MM.1S (cell line): ENCODE measurements around the gene FAM13B.
A peak's percentile ranks its signal among the peaks of the same experiment; 100 is the strongest.
"Not testable (repeated sequence)": the region's sequence is repeated elsewhere in the genome, so short reads cannot be mapped to it uniquely, and the experiment has no call there.

Source experiments
- DNase-seq: peaks from one replicate; pipeline ENCODE4 v3.0.0-alpha.2; 2015
- H2AFZ ChIP-seq: fragments of 300-600 bp; sonication (generic); 2 replicates; pipeline ENCODE4 v1.6.0; 2016; ENCODE audit warnings: antibody characterized with exemption, low read length
- H3F3A ChIP-seq: fragments of 300-600 bp; sonication (generic); 2 replicates; pipeline ENCODE4 v1.6.1; 2016; ENCODE audit warnings: mild to moderate bottlenecking, antibody characterized with exemption, low read length, moderate library complexity, mixed read lengths; ENCODE audit not compliant: insufficient read depth
- H3K27ac ChIP-seq: fragments of 300-600 bp; sonication (generic); 2 replicates; pipeline ENCODE4 v1.5.1; 2016; ENCODE audit warnings: mild to moderate bottlenecking, low read length
- H3K27me3 ChIP-seq: fragments of 300-600 bp; sonication (generic); replicated peaks from 2 replicates; pipeline ENCODE4 v1.6.0; 2016; ENCODE audit warnings: low read length; ENCODE audit not compliant: insufficient read depth
- H3K36me3 ChIP-seq: fragments of 300-600 bp; sonication (generic); replicated peaks from 2 replicates; pipeline ENCODE4 v1.6.1; 2016; ENCODE audit warnings: mild to moderate bottlenecking, low read length, mixed read lengths; ENCODE audit not compliant: insufficient read depth
- H3K4me1 ChIP-seq: fragments of 300-600 bp; sonication (generic); 2 replicates; pipeline ENCODE4 v1.6.1; 2016; ENCODE audit warnings: low read length, mixed read lengths
- H3K4me2 ChIP-seq: fragments of 300-600 bp; sonication (generic); 2 replicates; pipeline ENCODE4 v1.6.0; 2016; ENCODE audit warnings: low read depth, low read length
- H3K4me3 ChIP-seq: fragments of 300-600 bp; sonication (generic); 2 replicates; pipeline ENCODE4 v1.5.1; 2016; ENCODE audit warnings: low read length, mixed read lengths
- H3K79me2 ChIP-seq: fragments of 300-600 bp; sonication (generic); 2 replicates; pipeline ENCODE4 v1.6.1; 2016; ENCODE audit warnings: mixed run types, low read length, mixed read lengths
- H3K9ac ChIP-seq: fragments of 300-600 bp; sonication (generic); 2 replicates; pipeline ENCODE4 v1.6.1; 2016; ENCODE audit warnings: low read length, mixed read lengths
- H3K9me2 ChIP-seq: fragments of 300-600 bp; sonication (generic); replicated peaks from 2 replicates; pipeline ENCODE4 v1.6.1; 2016; ENCODE audit warnings: mild to moderate bottlenecking, low read length, mixed read lengths; ENCODE audit not compliant: insufficient read depth
- H3K9me3 ChIP-seq: fragments of 300-600 bp; sonication (generic); replicated peaks from 2 replicates; pipeline ENCODE4 v1.6.1; 2016; ENCODE audit warnings: mild to moderate bottlenecking, low read length, mixed read lengths; ENCODE audit not compliant: insufficient read depth
- H4K20me1 ChIP-seq: fragments of 300-600 bp; sonication (generic); 2 replicates; pipeline ENCODE4 v1.6.1; 2016; ENCODE audit warnings: mild to moderate bottlenecking, low read length, moderate library complexity, mixed read lengths; ENCODE audit not compliant: insufficient read depth
- CTCF ChIP-seq: fragments of 300-600 bp; sonication (generic); IDR thresholded peaks from 2 replicates; pipeline ENCODE4 v1.5.1; 2016; ENCODE audit warnings: antibody characterized with exemption, low read length, mixed read lengths
- EZH2 ChIP-seq: fragments of 300-600 bp; sonication (generic); optimal IDR thresholded peaks from 2 replicates; pipeline ENCODE3; 2017; ENCODE audit warnings: low read depth, mild to moderate bottlenecking, antibody characterized with exemption, low read length, mixed read lengths
- EZH2phosphoT487 ChIP-seq: fragments of 300-600 bp; sonication (generic); IDR thresholded peaks from 2 replicates; pipeline ENCODE4 v1.6.1; 2018; ENCODE audit warnings: antibody characterized with exemption, low read length

The FAM13B gene

GRCh38 chr5:138077064-138077696, 44.3 kb upstream of the FAM13B start:
- peak; percentile 47 for DNase-seq

DNA sequence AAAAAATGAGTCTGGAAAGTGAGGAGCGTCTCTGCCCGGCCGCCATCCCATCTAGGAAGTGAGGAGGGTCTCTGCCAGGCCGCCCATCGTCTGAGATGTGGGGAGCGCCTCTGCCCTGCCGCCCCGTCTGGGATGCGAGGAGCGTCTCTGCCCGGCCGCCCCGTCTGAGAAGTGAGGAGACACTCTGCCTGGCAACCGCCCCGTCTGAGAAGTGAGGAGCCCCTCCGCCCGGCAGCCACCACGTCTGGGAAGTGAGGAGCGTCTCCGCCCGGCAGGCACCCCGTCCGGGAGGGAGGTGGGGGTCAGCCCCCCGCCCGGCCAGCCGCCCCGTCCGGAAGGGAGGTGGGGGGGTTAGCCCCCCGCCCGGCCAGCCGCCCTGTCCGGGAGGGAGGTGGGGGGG, 37.1 kb upstream of the FAM13B start:
- H3K9me2 ChIP-seq, H3F3A ChIP-seq, H3K27ac ChIP-seq, DNase-seq, H3K27me3 ChIP-seq, H3K4me2 ChIP-seq, H2AFZ ChIP-seq, H3K36me3 ChIP-seq, H3K9me3 ChIP-seq, H4K20me1 ChIP-seq, H3K4me3 ChIP-seq, H3K9ac ChIP-seq, H3K4me1 ChIP-seq, H3K79me2 ChIP-seq: not testable (repeated sequence)

More at GRCh38 chr5:138077064-138077696, 44.3 kb upstream of the FAM13B start:
- Histone ChIP-seq H3K4me2 (no peak overlapping the region), H3K79me2 (no peaks in the 10 kb centered on the region), H2AFZ (no peak overlapping the region), H3F3A (peaks cover 5% of the 10 kb centered on the region; the same call in 1 of the 2 replicates), H3K27ac (no peak overlapping the region), H4K20me1 (no peaks in the 10 kb centered on the region), H3K9me2 (no peaks in the 10 kb centered on the region), H3K4me3 (no peak overlapping the region), H3K9me3 (no peaks in the 10 kb centered on the region), H3K4me1 (peaks cover 9% of the 10 kb centered on the region; the same call in 1 of the 2 replicates), H3K36me3 (no peaks in the 10 kb centered on the region), H3K9ac (no peak overlapping the region), H3K27me3 (no peaks in the 10 kb centered on the region)
- TF ChIP-seq EZH2 (no peak), EZH2phosphoT487 (no peak), CTCF (peak; percentile 83)

GRCh38 chr5:138068742-138069600, 36.1 kb upstream of the FAM13B start:
- H3K9me3 ChIP-seq = no peaks in the 10 kb centered on the region
- H3K36me3 ChIP-seq = no peaks in the 10 kb centered on the region
- TF ChIP-seq EZH2phosphoT487 = no peak
- no peak for TF ChIP-seq EZH2
- TF ChIP-seq CTCF = peak; percentile 89
- peak; percentile 61 for DNase-seq
- no peaks in the 10 kb centered on the region for H3K9me2 ChIP-seq
- no peak overlapping the region for H3K27ac ChIP-seq
- H3F3A ChIP-seq = no peaks in the 10 kb centered on the region
- peak overlapping the region; percentile 4; the same call in 1 of the 2 replicates for H3K4me2 ChIP-seq
- no peaks in the 10 kb centered on the region for H3K27me3 ChIP-seq
- H2AFZ ChIP-seq = no peak overlapping the region
- H3K4me1 ChIP-seq = no peaks in the 10 kb centered on the region
- no peaks in the 10 kb centered on the region for H3K79me2 ChIP-seq
- no peaks in the 10 kb centered on the region for H4K20me1 ChIP-seq
- no peak overlapping the region for H3K4me3 ChIP-seq
- no peak overlapping the region for H3K9ac ChIP-seq

GRCh38 chr5:138067945-138068344, 35.1 kb upstream of the FAM13B start:
- no peaks in the 10 kb centered on the region for H3K4me1 ChIP-seq
- no peak overlapping the region for H2AFZ ChIP-seq
- no peaks in the 10 kb centered on the region for H3K36me3 ChIP-seq
- H3K9ac ChIP-seq = no peak overlapping the region
- no peaks in the 10 kb centered on the region for H4K20me1 ChIP-seq
- H3F3A ChIP-seq = no peaks in the 10 kb centered on the region
- no peaks in the 10 kb centered on the region for H3K27me3 ChIP-seq
- DNase-seq = no peak
- H3K27ac ChIP-seq = no peak overlapping the region
- H3K4me2 ChIP-seq = no peak overlapping the region
- no peaks in the 10 kb centered on the region for H3K9me2 ChIP-seq
- H3K4me3 ChIP-seq = no peak overlapping the region
- no peaks in the 10 kb centered on the region for H3K9me3 ChIP-seq
- TF ChIP-seq CTCF (no peak), EZH2 (no peak), EZH2phosphoT487 (no peak)
- H3K79me2 ChIP-seq = no peaks in the 10 kb centered on the region
